GM19372 (cell line): ENCODE measurements around the gene NDUFS2.

Source experiments
- ATAC-seq: cut with Tn5 transposase; IDR thresholded peaks from one replicate; pipeline ENCODE4 v1.9.1; 2021; ENCODE audit warnings: mild to moderate bottlenecking, low read depth, moderate library complexity; ENCODE audit not compliant: unreplicated experiment

Gene NDUFS2

GRCh38 chr1:161192476-161193465 lies 9.4 kb upstream of the NDUFS2 start:
- no peak for ATAC-seq

GRCh38 chr1:161193561-161194235 lies 8.5 kb upstream of the NDUFS2 start:
- ATAC-seq: no peak

GRCh38 chr1:161195171-161195570 lies 7.0 kb upstream of the NDUFS2 start:
- no peak for ATAC-seq

GRCh38 chr1:161196111-161196510 lies 6.1 kb upstream of the NDUFS2 start:
- no peak for ATAC-seq

- no peak for ATAC-seq
Observed at GRCh38 chr1:161196521-161197451, 5.4 kb upstream of the NDUFS2 start.

- ATAC-seq: no peak
Observed at GRCh38 chr1:161197560-161198193, 4.5 kb upstream of the NDUFS2 start.

- ATAC-seq: no peak
Observed at GRCh38 chr1:161198194-161198896, 3.8 kb upstream of the NDUFS2 start.

- ATAC-seq: no peak
Observed at GRCh38 chr1:161198897-161199431, 3.2 kb upstream of the NDUFS2 start, which contains the start of gene ADAMTS4. TSS of gene ADAMTS4 (minus strand) at chr1:161199054. CDS start at chr1:161198627, 427 bp downstream.

GRCh38 chr1:161199506-161200139 lies 2.5 kb upstream of the NDUFS2 start:
- no peak for ATAC-seq

- ATAC-seq: no peak
Observed at GRCh38 chr1:161200421-161200991, 1.7 kb upstream of the NDUFS2 start.

GRCh38 chr1:161200992-161201835 lies 953 bp upstream of the NDUFS2 start:
- ATAC-seq: no peak

GRCh38 chr1:161206411-161207140 lies 4.4 kb downstream of the NDUFS2 start:
- no peak for ATAC-seq

GRCh38 chr1:161207173-161207572 lies 5.0 kb downstream of the NDUFS2 start:
- ATAC-seq: no peak

- no peak for ATAC-seq
Observed at GRCh38 chr1:161209790-161210409, 7.7 kb downstream of the NDUFS2 start.

GRCh38 chr1:161214369-161214768 lies 12.2 kb downstream of the NDUFS2 start:
- no peak for ATAC-seq

- ATAC-seq: no peak
Observed at GRCh38 chr1:161215076-161215475, 12.9 kb downstream of the NDUFS2 start, which contains the start of gene FCER1G. TSS of gene FCER1G (plus strand) at chr1:161215295. CDS start at chr1:161215322, 27 bp downstream.
